HG02588 (cell line): Measurements from ENCODE around the gene CCDC27.

ENCODE experiments used
- ATAC-seq: cut with Tn5 transposase; IDR thresholded peaks from one replicate; pipeline ENCODE4 v1.9.1; 2021; ENCODE audit warnings: mild to moderate bottlenecking, moderate library complexity; ENCODE audit not compliant: unreplicated experiment

CCDC27 gene

DNA sequence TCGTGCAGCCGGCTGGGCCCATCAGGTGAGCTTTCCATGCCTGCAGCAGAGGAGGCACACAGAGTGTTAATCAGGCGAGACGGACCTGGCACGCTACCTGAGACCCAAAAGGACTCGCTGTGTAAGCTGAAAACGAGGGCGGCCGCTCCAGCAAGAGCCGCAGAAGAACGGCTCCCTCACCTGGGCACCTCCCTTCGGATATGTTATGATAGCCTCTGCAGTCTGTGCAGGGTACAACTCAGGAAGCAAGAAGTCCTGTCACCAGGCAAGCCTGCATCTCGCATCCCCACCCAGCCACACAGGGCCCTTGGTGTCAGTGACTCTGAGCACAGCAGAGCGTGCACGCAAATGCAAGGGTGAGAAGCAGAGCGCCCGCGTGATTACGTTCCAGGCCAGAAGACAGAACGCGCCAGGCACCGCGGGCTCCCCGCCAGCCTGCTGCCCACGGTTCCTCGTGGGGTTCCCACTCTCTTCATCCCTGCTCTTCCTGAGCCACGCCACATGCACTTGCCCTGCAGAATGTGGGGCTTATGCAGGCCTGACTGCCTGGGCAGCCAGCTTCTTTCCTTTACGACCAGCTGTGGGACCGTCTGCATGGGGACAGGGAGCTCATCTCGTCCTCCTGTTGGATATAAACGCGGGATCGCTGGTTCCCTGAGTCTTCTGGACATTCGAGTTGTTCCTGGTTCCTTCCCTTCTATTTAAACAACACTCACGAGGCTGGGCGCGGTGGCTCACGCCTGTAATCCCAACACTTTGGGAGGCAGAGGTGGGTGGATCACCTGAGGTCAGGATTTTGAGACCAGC lies 64.3 kb downstream of the CCDC27 start:
- no peak for ATAC-seq

DNA sequence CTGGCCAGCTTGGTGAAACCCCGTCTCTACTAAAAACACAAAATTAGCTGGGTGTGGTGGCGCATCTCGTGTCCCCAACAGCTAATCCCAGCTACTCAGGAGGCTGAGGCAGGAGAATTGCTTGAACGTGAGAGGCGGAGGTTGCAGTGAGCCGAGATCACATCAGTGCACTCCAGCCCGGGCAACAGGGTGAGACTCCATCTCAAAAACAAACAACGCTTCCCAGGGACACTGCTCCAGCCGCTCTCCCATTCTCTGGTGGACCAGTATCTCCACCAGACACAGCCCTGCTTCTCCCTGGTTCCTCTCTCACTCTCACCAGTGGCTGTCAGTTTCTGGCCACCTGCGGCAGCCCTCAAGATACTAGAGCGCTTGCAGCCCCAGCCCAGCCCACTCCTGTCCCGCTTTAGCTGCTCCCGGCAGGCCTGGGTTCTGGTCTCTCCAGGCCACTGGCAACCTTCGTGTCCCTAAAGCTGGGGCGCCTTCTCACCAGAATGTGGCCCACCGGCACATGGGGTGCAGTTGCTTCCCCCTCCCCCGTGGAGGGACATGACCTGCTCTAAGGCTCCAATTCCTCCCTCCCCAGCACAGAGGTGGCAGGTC lies 65.0 kb downstream of the CCDC27 start:
- ATAC-seq = no peak

DNA sequence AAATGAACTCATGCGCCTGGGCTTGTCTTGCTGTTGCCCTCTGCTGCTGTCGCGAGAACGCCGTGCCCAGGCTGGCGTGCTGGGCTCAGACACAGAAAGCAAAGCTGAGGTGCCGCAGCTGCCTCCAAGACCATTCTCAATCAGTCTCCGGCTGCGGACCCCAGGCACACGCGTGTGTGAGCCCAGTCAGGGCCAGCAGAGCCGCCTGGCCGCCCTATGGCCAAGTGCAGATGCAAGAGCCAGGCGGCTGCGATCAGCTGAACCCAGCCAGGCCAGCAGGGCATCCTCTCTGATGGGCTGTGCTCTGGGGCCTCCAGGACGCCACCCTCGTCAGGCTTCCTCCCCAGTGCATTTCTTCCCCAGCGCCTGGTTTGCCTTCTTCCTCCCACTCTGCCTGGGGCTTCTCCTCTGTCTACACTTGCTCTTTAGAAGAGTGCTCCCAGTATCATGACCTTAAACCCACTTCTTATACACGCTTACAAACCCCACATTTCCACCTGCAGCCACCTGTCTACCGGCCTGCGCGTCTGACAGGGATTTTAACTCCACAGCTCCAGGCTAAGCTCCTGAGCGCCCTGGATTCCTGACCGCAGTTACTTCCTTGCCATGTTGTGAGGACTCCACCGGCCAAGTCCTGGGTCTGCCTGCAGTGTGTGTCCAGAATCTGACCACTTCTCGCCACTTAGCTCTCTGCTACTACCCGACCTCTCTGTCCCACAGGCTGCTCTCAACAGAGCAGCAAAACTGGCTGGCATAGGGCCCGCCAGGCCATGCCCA lies 65.8 kb downstream of the CCDC27 start:
- no peak for ATAC-seq

DNA sequence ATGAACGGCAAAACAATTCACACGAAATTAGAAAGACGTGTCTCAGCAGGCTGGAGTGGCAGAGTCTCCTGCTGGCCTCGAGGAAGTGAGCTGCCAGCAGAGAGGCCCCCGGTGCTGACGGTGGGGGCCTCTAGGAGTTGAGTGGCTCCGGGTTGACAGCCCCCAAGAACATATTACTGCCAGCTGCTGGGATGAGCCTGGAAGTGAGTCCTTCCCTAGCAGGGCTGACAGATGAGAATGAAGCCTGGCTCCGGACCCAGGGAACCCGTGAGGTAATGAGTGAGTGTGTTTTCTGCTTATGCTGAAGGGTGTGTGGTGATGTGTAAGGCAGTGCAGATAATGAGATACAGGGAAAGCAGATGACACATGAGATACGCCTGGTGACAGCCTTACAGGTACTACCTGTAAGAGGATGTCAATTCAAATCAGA lies 67.5 kb downstream of the CCDC27 start:
- no peak for ATAC-seq

DNA sequence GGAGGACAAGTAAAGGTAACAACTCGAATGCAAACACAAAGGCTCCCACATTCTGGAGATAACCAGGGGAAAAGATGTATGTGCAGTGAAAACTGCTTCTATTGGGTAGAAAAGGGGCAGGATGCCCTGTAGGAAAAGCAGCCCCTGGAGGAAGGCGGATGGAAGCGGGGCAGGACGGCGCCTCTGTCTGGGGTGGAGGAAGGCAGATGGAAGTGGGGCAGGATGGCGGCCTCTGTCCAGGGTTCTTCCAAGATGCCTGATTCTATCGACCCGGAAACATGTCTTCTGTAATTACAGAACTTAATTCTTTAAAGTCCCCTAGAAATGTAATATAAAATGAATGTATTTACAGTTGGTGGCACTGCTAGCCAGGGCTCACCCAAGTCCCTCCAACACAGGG lies 68.1 kb downstream of the CCDC27 start:
- no peak for ATAC-seq

DNA sequence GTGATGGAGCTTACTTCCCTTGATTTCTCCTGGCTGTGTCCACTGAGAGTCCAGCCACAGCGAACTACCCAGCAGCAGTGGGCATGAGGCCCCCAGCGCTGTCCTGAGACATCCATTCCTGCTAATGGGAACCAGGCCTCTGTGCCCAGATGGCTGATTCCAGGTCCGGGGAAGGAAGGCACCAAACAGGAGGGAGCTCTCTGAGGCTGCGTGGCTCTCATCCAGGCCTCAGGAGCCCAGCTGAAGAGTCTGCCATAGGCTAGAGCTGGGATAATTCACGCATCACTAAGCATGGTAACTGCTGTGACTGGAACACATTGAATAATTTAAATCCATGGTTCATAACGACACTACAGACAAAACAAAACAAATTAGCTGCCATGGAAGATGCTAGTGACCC lies 68.8 kb downstream of the CCDC27 start:
- no peak for ATAC-seq
